Cardiac muscle cell (in vitro differentiated cells and primary cell): ENCODE results near the gene RSRC1. TPM values are rescaled to one million over a fixed set of nuclear protein-coding genes. Genes with fewer than 3 reads are reported as not detected.
A peak's percentile ranks its signal among the peaks of the same experiment; 100 is the strongest.
"Not testable (repeated sequence)": the region's sequence is repeated elsewhere in the genome, so short reads cannot be mapped to it uniquely, and the experiment has no call there.

Experiments
- DNase-seq, 2 donors: peaks; one replicate each; pipeline versions ENCODE4 v3.0.0 to v3.0.0-alpha.2; 2010 to 2017; ENCODE audit warnings: low read depth in 1 of 2, low spot score in 1 of 2
- H3K27ac ChIP-seq: fragments of 200-600 bp; sonication (generic); 2 replicates; pipeline ENCODE4 v1.5.1; 2016
- H3K27me3 ChIP-seq: fragments of 200-600 bp; sonication (generic); 2 replicates; pipeline ENCODE4 v1.6.0; 2016; ENCODE audit warnings: control low read depth
- H3K36me3 ChIP-seq: fragments of 200-600 bp; sonication (generic); 2 replicates; pipeline ENCODE4 v1.5.1; 2016; ENCODE audit warnings: control low read depth
- H3K4me1 ChIP-seq: fragments of 200-600 bp; sonication (generic); 2 replicates; pipeline ENCODE4 v1.8.1; 2017; ENCODE audit warnings: low read depth, mild to moderate bottlenecking, mixed run types
- H3K4me3 ChIP-seq: fragments of 200-600 bp; sonication (generic); 2 replicates; pipeline ENCODE4 v1.5.1; 2016; ENCODE audit warnings: mild to moderate bottlenecking
- H3K9me3 ChIP-seq: fragments of 200-600 bp; sonication (generic); 2 replicates; pipeline ENCODE4 v1.5.1; 2017; ENCODE audit warnings: low read depth, mild to moderate bottlenecking, control low read depth
- CTCF ChIP-seq: IDR thresholded peaks from 2 replicates; pipeline ENCODE4 v1.5.1; 2012; ENCODE audit warnings: low read depth, mild to moderate bottlenecking, low read length
- polyA plus RNA-seq: library from polyadenylated mRNA; unstranded; fragments of >200 nt; fragmentation: Nextera tagmentation; extraction: Ambion mirVana; gene quantifications from 2 replicates; pipeline ENCODE4 v1.2.1, GENCODE V29; 2016
- total RNA-seq: library from RNA; depleted of rRNA; stranded (reverse); fragments of >200 nt; gene quantifications from 2 replicates; pipeline ENCODE4 v1.2.3, GENCODE V29; 2016

RSRC1 gene, protein sequence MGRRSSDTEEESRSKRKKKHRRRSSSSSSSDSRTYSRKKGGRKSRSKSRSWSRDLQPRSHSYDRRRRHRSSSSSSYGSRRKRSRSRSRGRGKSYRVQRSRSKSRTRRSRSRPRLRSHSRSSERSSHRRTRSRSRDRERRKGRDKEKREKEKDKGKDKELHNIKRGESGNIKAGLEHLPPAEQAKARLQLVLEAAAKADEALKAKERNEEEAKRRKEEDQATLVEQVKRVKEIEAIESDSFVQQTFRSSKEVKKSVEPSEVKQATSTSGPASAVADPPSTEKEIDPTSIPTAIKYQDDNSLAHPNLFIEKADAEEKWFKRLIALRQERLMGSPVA
- total RNA-seq (28.9 and 55.9 TPM in 2 replicates), polyA plus RNA-seq (23.6 and 24.8 TPM in 2 replicates)

- DNase-seq = peak; percentile 91 to 92
- Histone ChIP-seq H3K4me3 (peak within 1 kb of the TSS; percentile 79), H3K27me3 (peaks cover 47% of the 10 kb centered on the region), H3K4me1 (no peaks in the 10 kb centered on the region), H3K27ac (peak within 1 kb of the TSS; percentile 89), H3K36me3 (no peaks in the 10 kb centered on the region), H3K9me3 (no peaks in the 10 kb centered on the region)
- TF ChIP-seq CTCF = no peak
Measured at GRCh38 chr3:158109804-158110657, at the start of gene RSRC1. RSRC1 (plus strand) TSS chr3:158110089; CDS start chr3:158122105, 12,016 bp downstream.

DNA sequence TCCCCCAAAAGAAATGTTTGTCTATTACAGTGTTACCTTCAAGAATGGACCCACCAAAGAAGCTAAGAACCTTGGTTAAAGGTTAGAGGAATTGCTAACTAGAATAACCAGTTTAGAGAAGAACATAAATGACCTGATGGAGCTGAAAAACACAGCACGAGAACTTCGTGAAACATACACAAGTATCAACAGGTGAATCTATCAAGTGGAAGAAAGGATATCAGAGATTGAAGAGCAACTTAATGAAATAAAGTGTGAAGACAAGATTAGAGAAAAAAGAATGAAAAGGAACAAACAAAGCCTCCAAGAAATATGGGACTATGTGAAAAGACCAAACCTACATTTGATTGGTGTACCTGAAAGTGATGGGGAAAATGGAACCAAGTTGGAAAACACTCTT, 44.3 kb upstream of the RSRC1 start:
- H3K9me3 ChIP-seq, H3K4me1 ChIP-seq, H3K4me3 ChIP-seq, H3K27me3 ChIP-seq, H3K27ac ChIP-seq, H3K36me3 ChIP-seq, DNase-seq: not testable (repeated sequence)

DNA sequence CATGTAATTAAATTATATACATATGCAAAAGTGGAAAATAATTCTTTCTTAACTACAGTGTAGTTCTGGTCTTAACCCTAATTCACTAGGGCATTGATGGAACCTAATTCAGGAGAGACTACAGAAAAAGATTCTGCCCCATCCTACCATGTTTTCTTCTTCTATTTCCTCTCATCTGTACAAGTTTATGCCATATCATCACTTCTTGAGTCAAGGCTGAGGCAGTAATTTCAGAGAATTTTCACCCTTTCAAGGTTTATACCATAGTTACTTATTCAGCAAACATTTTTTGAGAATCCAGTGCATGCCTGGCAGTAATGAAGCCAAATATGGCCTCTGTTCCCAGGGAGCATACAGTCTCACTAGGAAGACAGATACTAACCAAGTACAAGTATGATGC, 37.1 kb upstream of the RSRC1 start:
- no peak overlapping the region for H3K4me3 ChIP-seq
- H3K4me1 ChIP-seq = no peaks in the 10 kb centered on the region
- no peaks in the 10 kb centered on the region for H3K27me3 ChIP-seq
- no peaks in the 10 kb centered on the region for H3K9me3 ChIP-seq
- DNase-seq = no peak
- no peak overlapping the region for H3K27ac ChIP-seq
- no peak for TF ChIP-seq CTCF
- no peaks in the 10 kb centered on the region for H3K36me3 ChIP-seq

DNA sequence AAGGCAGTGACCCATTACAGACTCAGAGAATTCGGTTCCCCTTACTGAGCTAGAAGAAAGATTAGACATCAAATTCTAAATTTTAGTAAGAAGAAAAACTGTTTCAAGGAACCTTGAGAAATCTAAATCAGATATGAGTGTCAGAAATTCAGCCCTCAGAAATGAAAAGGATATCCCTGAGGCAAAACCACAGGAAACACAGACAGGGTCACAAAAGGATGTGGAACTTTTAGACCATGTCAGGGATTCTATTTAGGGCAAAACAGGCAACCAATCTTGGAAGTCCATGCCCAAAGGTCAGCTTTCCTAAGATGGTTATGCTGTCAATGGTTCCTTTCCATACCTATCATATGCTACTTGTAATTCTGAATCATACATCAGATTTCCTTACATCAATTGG, 35.3 kb upstream of the RSRC1 start:
- no peaks in the 10 kb centered on the region for H3K4me1 ChIP-seq
- no peaks in the 10 kb centered on the region for H3K9me3 ChIP-seq
- no peaks in the 10 kb centered on the region for H3K27me3 ChIP-seq
- TF ChIP-seq CTCF = no peak
- H3K36me3 ChIP-seq = no peaks in the 10 kb centered on the region
- no peak overlapping the region for H3K4me3 ChIP-seq
- no peak overlapping the region for H3K27ac ChIP-seq
- no peak for DNase-seq

DNA sequence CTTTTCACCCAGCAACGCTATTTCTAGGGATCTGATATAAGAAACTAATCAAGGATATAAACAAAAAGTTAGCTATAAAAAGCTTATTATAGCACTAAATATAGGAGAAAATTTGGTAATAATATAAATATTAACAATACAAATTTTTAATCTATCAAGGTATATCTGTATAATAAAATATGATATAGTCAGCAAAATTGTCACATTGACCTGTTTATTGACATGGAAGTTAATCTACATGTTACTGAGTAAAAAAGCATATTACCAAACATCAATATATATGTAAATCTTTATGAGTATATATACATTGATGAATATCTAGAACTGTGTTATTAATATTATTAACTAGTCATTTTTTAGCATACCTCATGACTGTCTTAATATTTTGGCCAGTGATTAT, 30.3 kb upstream of the RSRC1 start:
- no peak for TF ChIP-seq CTCF
- H3K4me1 ChIP-seq = no peaks in the 10 kb centered on the region
- no peaks in the 10 kb centered on the region for H3K9me3 ChIP-seq
- no peak overlapping the region for H3K4me3 ChIP-seq
- H3K27me3 ChIP-seq = peaks cover 3% of the 10 kb centered on the region
- no peaks in the 10 kb centered on the region for H3K36me3 ChIP-seq
- no peak for DNase-seq
- no peak overlapping the region for H3K27ac ChIP-seq

GRCh38 chr3:158084651-158085050, 25.2 kb upstream of the RSRC1 start:
- no peak overlapping the region for H3K4me3 ChIP-seq
- TF ChIP-seq CTCF = no peak
- H3K4me1 ChIP-seq = no peaks in the 10 kb centered on the region
- no peak for DNase-seq
- peaks cover 19% of the 10 kb centered on the region for H3K27me3 ChIP-seq
- H3K27ac ChIP-seq = no peak overlapping the region
- no peaks in the 10 kb centered on the region for H3K9me3 ChIP-seq
- H3K36me3 ChIP-seq = no peaks in the 10 kb centered on the region
